Endothelial cell of umbilical vein (primary cell): ENCODE results near the gene DHDH.

ENCODE experiments used
- EZH2 ChIP-seq: IDR thresholded peaks from 2 replicates; pipeline ENCODE4 v1.6.1; 2012; ENCODE audit warnings: borderline replicate concordance, low read depth, mild to moderate bottlenecking, moderate library complexity, low read length, inconsistent platforms; ENCODE audit not compliant: severe bottlenecking
- FOS ChIP-seq: IDR thresholded peaks from 2 replicates; pipeline ENCODE4 v1.6.1; 2011; ENCODE audit warnings: mild to moderate bottlenecking, low read length, moderate library complexity, borderline replicate concordance; ENCODE audit not compliant: insufficient read depth
- GATA2 ChIP-seq: IDR thresholded peaks from 2 replicates; pipeline ENCODE4 v1.7.0; 2011; ENCODE audit warnings: low read depth, mild to moderate bottlenecking, moderate library complexity, mixed read lengths, low read length; ENCODE audit not compliant: insufficient read length, insufficient read depth
- JUN ChIP-seq: IDR thresholded peaks from 2 replicates; pipeline ENCODE4 v1.6.1; 2011; ENCODE audit warnings: borderline replicate concordance, low read depth; ENCODE audit not compliant: insufficient read length, insufficient read depth
- MYC ChIP-seq: IDR thresholded peaks from one replicate; pipeline ENCODE4 v1.6.1; 2011; ENCODE audit warnings: mild to moderate bottlenecking, low read depth, low read length
- POLR2A ChIP-seq: IDR thresholded peaks from 2 replicates; pipeline ENCODE4 v1.6.1; 2012; ENCODE audit warnings: low read depth, mild to moderate bottlenecking, control low read depth, low read length
- POLR2AphosphoS5 ChIP-seq: IDR thresholded peaks from 2 replicates; pipeline ENCODE4 v1.6.1; 2012; ENCODE audit warnings: low read depth, mild to moderate bottlenecking, control low read depth, low read length, moderate library complexity; ENCODE audit not compliant: insufficient read depth
- TF ChIP-seq, protein P1 (sequence below), 2 donors: IDR thresholded peaks; 1 replicate in 1 of 2; 2 replicates in 1 of 2; pipeline ENCODE4 v1.5.1; 2011; ENCODE audit warnings: low read length in 2 of 2, mild to moderate bottlenecking in 2 of 2, moderate library complexity in 2 of 2, control low read depth in 1 of 2, inconsistent platforms in 1 of 2, low read depth in 1 of 2; ENCODE audit not compliant: insufficient read depth in 1 of 2; ENCODE audit errors: extremely low read depth in 1 of 2
- TF ChIP-seq, protein P2 (sequence below): IDR thresholded peaks from 2 replicates; pipeline ENCODE4 v1.6.1; 2011; ENCODE audit not compliant: insufficient read depth, insufficient read length

DNA sequence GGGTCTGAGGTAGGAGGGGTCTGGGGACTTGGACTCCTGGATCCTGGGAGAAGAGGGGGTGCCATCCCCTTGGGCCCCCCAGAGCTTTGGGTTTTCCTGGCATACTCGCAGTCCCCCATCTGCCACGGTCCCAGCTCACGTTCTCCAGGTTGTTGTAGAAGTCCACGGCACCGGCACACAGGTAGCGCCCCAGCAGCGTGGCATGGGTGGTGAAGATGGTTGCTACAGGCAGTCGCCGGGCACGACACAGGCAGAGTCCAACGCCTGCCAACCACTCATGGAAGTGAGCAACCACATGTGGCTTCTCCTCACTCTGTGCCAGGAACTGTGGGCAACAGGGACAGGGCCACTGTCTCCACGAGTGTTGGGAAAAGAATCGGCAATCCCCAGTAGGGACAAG, 52.2 kb downstream of the DHDH start:
- TF ChIP-seq POLR2AphosphoS5 (no peak), POLR2A (no peak), EZH2 (no peak), JUN (no peak), MYC (no peak), FOS (no peak), GATA2 (no peak)
- TF ChIP-seq, protein P1, sequence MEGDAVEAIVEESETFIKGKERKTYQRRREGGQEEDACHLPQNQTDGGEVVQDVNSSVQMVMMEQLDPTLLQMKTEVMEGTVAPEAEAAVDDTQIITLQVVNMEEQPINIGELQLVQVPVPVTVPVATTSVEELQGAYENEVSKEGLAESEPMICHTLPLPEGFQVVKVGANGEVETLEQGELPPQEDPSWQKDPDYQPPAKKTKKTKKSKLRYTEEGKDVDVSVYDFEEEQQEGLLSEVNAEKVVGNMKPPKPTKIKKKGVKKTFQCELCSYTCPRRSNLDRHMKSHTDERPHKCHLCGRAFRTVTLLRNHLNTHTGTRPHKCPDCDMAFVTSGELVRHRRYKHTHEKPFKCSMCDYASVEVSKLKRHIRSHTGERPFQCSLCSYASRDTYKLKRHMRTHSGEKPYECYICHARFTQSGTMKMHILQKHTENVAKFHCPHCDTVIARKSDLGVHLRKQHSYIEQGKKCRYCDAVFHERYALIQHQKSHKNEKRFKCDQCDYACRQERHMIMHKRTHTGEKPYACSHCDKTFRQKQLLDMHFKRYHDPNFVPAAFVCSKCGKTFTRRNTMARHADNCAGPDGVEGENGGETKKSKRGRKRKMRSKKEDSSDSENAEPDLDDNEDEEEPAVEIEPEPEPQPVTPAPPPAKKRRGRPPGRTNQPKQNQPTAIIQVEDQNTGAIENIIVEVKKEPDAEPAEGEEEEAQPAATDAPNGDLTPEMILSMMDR (IDR thresholded peaks at IDR 0.05; ENCODE audit: extremely low read depth in 1 of 2, insufficient read depth in 1 of 2, low read depth in 1 of 2, low read length in 2 of 2), result no peak
- TF ChIP-seq, protein P2, sequence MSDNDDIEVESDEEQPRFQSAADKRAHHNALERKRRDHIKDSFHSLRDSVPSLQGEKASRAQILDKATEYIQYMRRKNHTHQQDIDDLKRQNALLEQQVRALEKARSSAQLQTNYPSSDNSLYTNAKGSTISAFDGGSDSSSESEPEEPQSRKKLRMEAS, result no peak
